ENCODE data around the gene NUDT4.

- TF ChIP-seq CTCF (IDR thresholded peaks at IDR 0.05; ENCODE audit: control extremely low read depth in 1 of 3, insufficient read depth in 1 of 3, low read depth in 1 of 3, low read length in 3 of 3) = no peak
- TF ChIP-seq EZH2 (IDR thresholded peaks at IDR 0.05; ENCODE audit: low read depth, low read length, severe bottlenecking) = no peak
- TF ChIP-seq ATF3 (IDR thresholded peaks at IDR 0.05; ENCODE audit: insufficient read depth, low read depth, low read length) = no peak
- no peak for TF ChIP-seq MAFK (IDR thresholded peaks at IDR 0.05; ENCODE audit: low read depth, low read length)
- no peak for TF ChIP-seq ZNF274 (IDR thresholded peaks at IDR 0.05; ENCODE audit: borderline replicate concordance, extremely low read depth, low read length)
- TF ChIP-seq, protein P1, sequence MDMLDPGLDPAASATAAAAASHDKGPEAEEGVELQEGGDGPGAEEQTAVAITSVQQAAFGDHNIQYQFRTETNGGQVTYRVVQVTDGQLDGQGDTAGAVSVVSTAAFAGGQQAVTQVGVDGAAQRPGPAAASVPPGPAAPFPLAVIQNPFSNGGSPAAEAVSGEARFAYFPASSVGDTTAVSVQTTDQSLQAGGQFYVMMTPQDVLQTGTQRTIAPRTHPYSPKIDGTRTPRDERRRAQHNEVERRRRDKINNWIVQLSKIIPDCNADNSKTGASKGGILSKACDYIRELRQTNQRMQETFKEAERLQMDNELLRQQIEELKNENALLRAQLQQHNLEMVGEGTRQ (IDR thresholded peaks at IDR 0.05; ENCODE audit: low read length) = no peak
- TF ChIP-seq RXRA (IDR thresholded peaks at IDR 0.05; ENCODE audit: insufficient read depth, low read depth, low read length) = no peak
- TF ChIP-seq CREB1 (IDR thresholded peaks at IDR 0.05) = no peak
- no peak for TF ChIP-seq CHD2 (IDR thresholded peaks at IDR 0.05; ENCODE audit: low read length)
- no peak for TF ChIP-seq EGR1 (IDR thresholded peaks at IDR 0.05; ENCODE audit: borderline replicate concordance, low read depth, low read length)
- no peak for TF ChIP-seq EP300 (IDR thresholded peaks at IDR 0.05; ENCODE audit: borderline replicate concordance in 1 of 2, low read depth in 2 of 2, low read length in 2 of 2)
- peak; percentile 42 to 83 for TF ChIP-seq POLR2A (IDR thresholded peaks at IDR 0.05; ENCODE audit: control extremely low read depth in 1 of 2, low read depth in 2 of 2, low read length in 2 of 2)
- no peak for TF ChIP-seq RAD21 (IDR thresholded peaks at IDR 0.05 in 1 of 2, conservative IDR thresholded peaks at IDR 0.05 in 1 of 2; ENCODE audit: low read depth in 2 of 2, low read length in 2 of 2)
Observed at GRCh38 chr12:93377252-93378195, at the start of gene NUDT4.

All from H1 (cell line).